ENCODE results near the gene CSF2RB. TPM values are rescaled to one million over a fixed set of nuclear protein-coding genes. Genes with fewer than 3 reads are reported as not detected.

The CSF2RB gene
- total and polyA plus RNA-seq, 2 of the 13 experiments (the other 11 are each of a cell fraction or from before 2014, with no cell fraction given): not detected

DNA sequence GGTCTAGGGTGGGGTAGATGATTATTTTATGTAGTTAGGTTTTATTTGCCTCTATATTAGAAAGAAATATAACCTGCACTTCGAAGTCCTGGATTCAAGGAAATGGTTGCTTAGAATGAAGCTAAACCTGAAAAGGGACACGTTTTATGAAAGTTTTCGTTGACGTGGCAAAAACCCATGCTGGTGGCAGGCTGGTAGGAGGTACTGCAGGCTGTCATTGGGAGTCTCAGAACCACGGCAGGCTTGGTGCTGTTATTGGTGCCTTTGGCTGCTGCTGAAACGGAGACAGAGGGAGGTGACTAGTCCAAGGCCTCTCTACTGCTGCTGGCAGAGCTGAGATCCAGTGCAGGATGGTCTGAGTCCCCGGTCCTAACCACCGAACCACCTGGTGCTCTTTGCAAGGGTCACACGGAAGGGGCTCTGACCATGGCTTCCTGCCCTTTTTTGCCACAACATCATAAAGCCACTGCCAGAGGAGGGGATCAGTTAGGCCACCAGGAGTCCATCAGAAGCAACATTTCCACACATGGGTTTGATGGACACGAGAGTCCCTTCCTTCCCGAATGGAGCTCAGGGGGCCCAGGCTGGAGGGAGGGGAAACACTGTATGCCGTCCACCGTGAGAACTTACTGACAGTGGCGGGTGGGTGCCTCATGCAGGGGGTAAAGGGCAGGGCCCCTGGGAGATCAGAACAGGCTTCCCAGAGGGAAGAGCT is 13.4 kb downstream of the CSF2RB start:
- Histone ChIP-seq H3K4me3 (replicated peaks in 1 of 3; ENCODE audit: insufficient read depth in 1 of 3, low read depth in 2 of 3, low read length in 3 of 3) (no peak overlapping the region), H2AFZ (ENCODE audit: low read length) (no peak overlapping the region), H3K9ac (ENCODE audit: insufficient read depth, low read depth, low read length) (no peak overlapping the region), H3K4me1 (ENCODE audit: insufficient read depth, low read length) (no peaks in the 10 kb centered on the region), H3K9me3 (ENCODE audit: low read length) (no peaks in the 10 kb centered on the region), H3K4me2 (ENCODE audit: low read depth, low read length) (no peak overlapping the region), H3K36me3 (replicated peaks in 1 of 2; ENCODE audit: control insufficient read depth in 1 of 2, insufficient read depth in 2 of 2, low read length in 2 of 2) (no peaks in the 10 kb centered on the region), H4K20me1 (ENCODE audit: insufficient read depth, low read length) (no peaks in the 10 kb centered on the region), H3K27ac (ENCODE audit: extremely low read length, insufficient read depth, low read length) (no peak overlapping the region), H3K79me2 (ENCODE audit: insufficient read depth, low read length) (no peaks in the 10 kb centered on the region), H3K27me3 (ENCODE audit: control insufficient read depth in 1 of 2, insufficient read depth in 2 of 2, low read length in 2 of 2) (peaks cover 10 to 83% of the 10 kb centered on the region in 2 experiments; a peak in 4 of 5 replicates)
- DNase-seq (ENCODE audit: low spot score): no peak
- FAIRE-seq: no peak
- TF ChIP-seq MAFK (conservative IDR thresholded peaks at IDR 0.05 in 1 of 2, IDR thresholded peaks at IDR 0.05 in 1 of 2; ENCODE audit: low read length in 2 of 2) (peak in 1 of 2 experiments; percentile 36; a peak in 2 of 4 replicates), CHD4 (IDR thresholded peaks at IDR 0.05; ENCODE audit: borderline replicate concordance, low read length) (no peak)
- in situ Hi-C loops (cut with HindIII; ENCODE audit: extremely low pct_ligation_motif_present, low pct_unique_long_range_greater_than_20kb): no loop called here
- 0% methylated on average over 8 of the region's 14 CpGs for WGBS (ENCODE audit: low lambda C conversion rate)
- no peak for ATAC-seq
- intact Hi-C loops (cut with micrococcal nuclease; ENCODE audit: unreplicated experiment): no loop called here
- BruUV-seq (replicated peaks): no TSS peak
- ChIA-PET POLR2A (no interaction called here), CTCF (ENCODE audit: low intra/inter-chr PET ratio, low total read pairs) (no interaction called here)

DNA sequence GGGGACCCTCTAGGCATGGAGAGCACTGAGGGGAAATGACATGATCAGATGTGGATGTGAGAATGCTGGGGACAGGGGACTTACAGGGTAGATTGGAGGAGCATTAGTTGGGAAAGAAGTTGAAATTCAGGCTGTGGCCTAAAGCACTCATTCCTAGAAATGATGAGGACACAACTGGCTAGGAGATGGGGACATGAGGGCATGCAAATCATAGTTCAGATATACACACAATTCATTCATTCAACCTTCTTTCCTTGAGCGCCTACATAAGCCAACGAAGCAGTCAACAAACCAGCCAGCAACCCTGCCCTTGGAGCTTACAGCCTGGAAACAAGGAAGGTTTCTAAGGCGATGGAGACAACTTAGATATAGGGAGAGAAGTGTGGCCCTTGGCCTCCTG is 14.2 kb downstream of the CSF2RB start:
- DNase-seq (ENCODE audit: low spot score) (no peak), ATAC-seq (no peak), FAIRE-seq (no peak)
- H3K79me2 ChIP-seq (ENCODE audit: insufficient read depth, low read length): no peaks in the 10 kb centered on the region
- 0% methylated on average over 3 of the region's 3 CpGs for WGBS (ENCODE audit: low lambda C conversion rate)
- in situ Hi-C loops (cut with HindIII; ENCODE audit: extremely low pct_ligation_motif_present, low pct_unique_long_range_greater_than_20kb) (no loop called here), intact Hi-C loops (cut with micrococcal nuclease; ENCODE audit: unreplicated experiment) (no loop called here)
- H3K36me3 ChIP-seq (replicated peaks in 1 of 2; ENCODE audit: control insufficient read depth in 1 of 2, insufficient read depth in 2 of 2, low read length in 2 of 2): no peaks in the 10 kb centered on the region
- no peak overlapping the region for H3K4me3 ChIP-seq (replicated peaks in 1 of 3; ENCODE audit: insufficient read depth in 1 of 3, low read depth in 2 of 3, low read length in 3 of 3)
- no peak overlapping the region for H3K9ac ChIP-seq (ENCODE audit: insufficient read depth, low read depth, low read length)
- H4K20me1 ChIP-seq (ENCODE audit: insufficient read depth, low read length): no peaks in the 10 kb centered on the region
- H2AFZ ChIP-seq (ENCODE audit: low read length): no peak overlapping the region
- H3K4me2 ChIP-seq (ENCODE audit: low read depth, low read length): no peak overlapping the region
- CTCF ChIA-PET (ENCODE audit: low intra/inter-chr PET ratio, low total read pairs): no interaction called here
- H3K27me3 ChIP-seq (ENCODE audit: control insufficient read depth in 1 of 2, insufficient read depth in 2 of 2, low read length in 2 of 2): peaks cover 8 to 78% of the 10 kb centered on the region in 2 experiments
- no TSS peak for BruUV-seq (replicated peaks)
- no peak overlapping the region for H3K27ac ChIP-seq (ENCODE audit: extremely low read length, insufficient read depth, low read length)
- H3K9me3 ChIP-seq (ENCODE audit: low read length): no peaks in the 10 kb centered on the region
- H3K4me1 ChIP-seq (ENCODE audit: insufficient read depth, low read length): no peaks in the 10 kb centered on the region
- POLR2A ChIA-PET: no interaction called here
- no peak for TF ChIP-seq U2AF1 (optimal IDR thresholded peaks at IDR 0.05; ENCODE audit: low read depth, low read length)
- TF ChIP-seq FOXA1 (IDR thresholded peaks at IDR 0.05): no peak
- no peak for TF ChIP-seq FOXA1 (CRISPR knock-in tag; IDR thresholded peaks at IDR 0.05)
- TF ChIP-seq, protein P1, sequence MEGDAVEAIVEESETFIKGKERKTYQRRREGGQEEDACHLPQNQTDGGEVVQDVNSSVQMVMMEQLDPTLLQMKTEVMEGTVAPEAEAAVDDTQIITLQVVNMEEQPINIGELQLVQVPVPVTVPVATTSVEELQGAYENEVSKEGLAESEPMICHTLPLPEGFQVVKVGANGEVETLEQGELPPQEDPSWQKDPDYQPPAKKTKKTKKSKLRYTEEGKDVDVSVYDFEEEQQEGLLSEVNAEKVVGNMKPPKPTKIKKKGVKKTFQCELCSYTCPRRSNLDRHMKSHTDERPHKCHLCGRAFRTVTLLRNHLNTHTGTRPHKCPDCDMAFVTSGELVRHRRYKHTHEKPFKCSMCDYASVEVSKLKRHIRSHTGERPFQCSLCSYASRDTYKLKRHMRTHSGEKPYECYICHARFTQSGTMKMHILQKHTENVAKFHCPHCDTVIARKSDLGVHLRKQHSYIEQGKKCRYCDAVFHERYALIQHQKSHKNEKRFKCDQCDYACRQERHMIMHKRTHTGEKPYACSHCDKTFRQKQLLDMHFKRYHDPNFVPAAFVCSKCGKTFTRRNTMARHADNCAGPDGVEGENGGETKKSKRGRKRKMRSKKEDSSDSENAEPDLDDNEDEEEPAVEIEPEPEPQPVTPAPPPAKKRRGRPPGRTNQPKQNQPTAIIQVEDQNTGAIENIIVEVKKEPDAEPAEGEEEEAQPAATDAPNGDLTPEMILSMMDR (CRISPR knock-in tag; IDR thresholded peaks at IDR 0.05): no peak
- TF ChIP-seq, protein P2, sequence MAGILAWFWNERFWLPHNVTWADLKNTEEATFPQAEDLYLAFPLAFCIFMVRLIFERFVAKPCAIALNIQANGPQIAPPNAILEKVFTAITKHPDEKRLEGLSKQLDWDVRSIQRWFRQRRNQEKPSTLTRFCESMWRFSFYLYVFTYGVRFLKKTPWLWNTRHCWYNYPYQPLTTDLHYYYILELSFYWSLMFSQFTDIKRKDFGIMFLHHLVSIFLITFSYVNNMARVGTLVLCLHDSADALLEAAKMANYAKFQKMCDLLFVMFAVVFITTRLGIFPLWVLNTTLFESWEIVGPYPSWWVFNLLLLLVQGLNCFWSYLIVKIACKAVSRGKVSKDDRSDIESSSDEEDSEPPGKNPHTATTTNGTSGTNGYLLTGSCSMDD (CRISPR knock-in tag; IDR thresholded peaks at IDR 0.05): no peak
- TF ChIP-seq, protein P3, sequence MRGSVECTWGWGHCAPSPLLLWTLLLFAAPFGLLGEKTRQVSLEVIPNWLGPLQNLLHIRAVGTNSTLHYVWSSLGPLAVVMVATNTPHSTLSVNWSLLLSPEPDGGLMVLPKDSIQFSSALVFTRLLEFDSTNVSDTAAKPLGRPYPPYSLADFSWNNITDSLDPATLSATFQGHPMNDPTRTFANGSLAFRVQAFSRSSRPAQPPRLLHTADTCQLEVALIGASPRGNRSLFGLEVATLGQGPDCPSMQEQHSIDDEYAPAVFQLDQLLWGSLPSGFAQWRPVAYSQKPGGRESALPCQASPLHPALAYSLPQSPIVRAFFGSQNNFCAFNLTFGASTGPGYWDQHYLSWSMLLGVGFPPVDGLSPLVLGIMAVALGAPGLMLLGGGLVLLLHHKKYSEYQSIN (CRISPR knock-in tag; IDR thresholded peaks at IDR 0.05; ENCODE audit: borderline replicate concordance): no peak
- no peak for TF ChIP-seq HBP1 (CRISPR knock-in tag; IDR thresholded peaks at IDR 0.05; ENCODE audit: low read depth)
- no peak for TF ChIP-seq ZNF382 (CRISPR knock-in tag; IDR thresholded peaks at IDR 0.05; ENCODE audit: borderline replicate concordance)
- no peak for TF ChIP-seq ZNF496 (CRISPR knock-in tag; IDR thresholded peaks at IDR 0.05; ENCODE audit: insufficient replicate concordance)
- TF ChIP-seq TOE1 (CRISPR knock-in tag; IDR thresholded peaks at IDR 0.05): no peak
- no peak for TF ChIP-seq ZNF674 (CRISPR knock-in tag; IDR thresholded peaks at IDR 0.05; ENCODE audit: low read depth)

Measured in HepG2 (cell line).